ENCODE measurements around the gene DPP6. TPM values are rescaled to one million over a fixed set of nuclear protein-coding genes. Genes with fewer than 3 reads are reported as not detected.
"Not testable (repeated sequence)": the region's sequence is repeated elsewhere in the genome, so short reads cannot be mapped to it uniquely, and the experiment has no call there.

Gene DPP6
- total RNA-seq, 1 donor from 2014 or later, result not detected

DNA sequence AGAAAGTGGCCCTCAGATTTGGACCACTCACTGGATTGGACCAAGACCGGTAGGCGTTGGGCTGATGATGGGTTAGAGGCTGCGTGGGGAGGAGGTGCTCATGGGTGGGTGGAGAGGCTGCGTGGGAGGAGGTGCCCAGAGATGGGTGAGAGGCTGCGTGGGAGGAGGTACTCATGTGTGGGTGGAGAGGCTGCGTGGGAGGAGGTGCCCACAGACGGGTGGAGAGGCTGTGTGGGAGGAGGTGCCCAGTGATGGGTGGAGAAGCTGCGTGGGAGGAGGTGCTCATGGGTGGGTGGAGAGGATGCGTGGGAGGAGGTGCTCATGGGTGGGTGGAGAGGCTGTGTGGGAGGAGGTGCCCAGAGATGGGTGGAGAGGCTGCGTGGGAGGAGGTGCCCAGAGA is 604.4 kb downstream of the DPP6 start:
- no peaks in the 10 kb centered on the region for H3K4me1 ChIP-seq
- no peaks in the 10 kb centered on the region for H3K36me3 ChIP-seq
- no peaks in the 10 kb centered on the region for H3K27me3 ChIP-seq
- TF ChIP-seq, protein P1, sequence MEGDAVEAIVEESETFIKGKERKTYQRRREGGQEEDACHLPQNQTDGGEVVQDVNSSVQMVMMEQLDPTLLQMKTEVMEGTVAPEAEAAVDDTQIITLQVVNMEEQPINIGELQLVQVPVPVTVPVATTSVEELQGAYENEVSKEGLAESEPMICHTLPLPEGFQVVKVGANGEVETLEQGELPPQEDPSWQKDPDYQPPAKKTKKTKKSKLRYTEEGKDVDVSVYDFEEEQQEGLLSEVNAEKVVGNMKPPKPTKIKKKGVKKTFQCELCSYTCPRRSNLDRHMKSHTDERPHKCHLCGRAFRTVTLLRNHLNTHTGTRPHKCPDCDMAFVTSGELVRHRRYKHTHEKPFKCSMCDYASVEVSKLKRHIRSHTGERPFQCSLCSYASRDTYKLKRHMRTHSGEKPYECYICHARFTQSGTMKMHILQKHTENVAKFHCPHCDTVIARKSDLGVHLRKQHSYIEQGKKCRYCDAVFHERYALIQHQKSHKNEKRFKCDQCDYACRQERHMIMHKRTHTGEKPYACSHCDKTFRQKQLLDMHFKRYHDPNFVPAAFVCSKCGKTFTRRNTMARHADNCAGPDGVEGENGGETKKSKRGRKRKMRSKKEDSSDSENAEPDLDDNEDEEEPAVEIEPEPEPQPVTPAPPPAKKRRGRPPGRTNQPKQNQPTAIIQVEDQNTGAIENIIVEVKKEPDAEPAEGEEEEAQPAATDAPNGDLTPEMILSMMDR (IDR thresholded peaks at IDR 0.05), result no peak
- intact Hi-C loops (cut with DNase I), result no loop called here
- H3K4me3 ChIP-seq, result no peak overlapping the region
- DNase-seq (ENCODE audit: low spot score in 2 of 2), result no peak
- H3K27ac ChIP-seq, result no peak overlapping the region
- H3K9me3 ChIP-seq, result no peaks in the 10 kb centered on the region

DNA sequence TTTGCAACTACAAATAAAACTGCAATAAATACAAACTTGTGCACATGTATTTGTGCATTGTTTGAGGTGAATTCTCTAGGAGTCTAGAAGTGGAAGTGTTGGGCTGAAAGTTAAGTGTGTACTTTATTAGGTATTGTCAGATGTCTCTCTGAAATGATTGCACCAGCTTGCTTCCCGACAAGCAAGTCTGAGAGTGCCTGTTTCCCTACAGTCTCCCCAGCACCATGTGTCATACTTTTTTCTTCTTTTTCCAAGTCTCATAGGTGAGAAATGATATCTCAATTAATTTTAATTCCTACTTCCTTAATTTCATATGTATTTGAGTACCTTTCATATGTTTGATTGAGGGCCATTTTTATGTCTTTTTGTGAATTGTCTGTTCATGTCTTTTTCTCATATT is 614.6 kb downstream of the DPP6 start:
- H3K9me3 ChIP-seq, result peaks cover 0 to 19% of the 10 kb centered on the region in 2 donors
- no peak overlapping the region for H3K27ac ChIP-seq
- no peak overlapping the region for H3K4me3 ChIP-seq
- intact Hi-C loops (cut with DNase I), result no loop called here
- no peaks in the 10 kb centered on the region for H3K4me1 ChIP-seq
- H3K36me3 ChIP-seq, result no peaks in the 10 kb centered on the region
- no peaks in the 10 kb centered on the region for H3K27me3 ChIP-seq
- TF ChIP-seq, protein P1 (IDR thresholded peaks at IDR 0.05), result no peak
- no peak for DNase-seq (ENCODE audit: low spot score in 2 of 2)

DNA sequence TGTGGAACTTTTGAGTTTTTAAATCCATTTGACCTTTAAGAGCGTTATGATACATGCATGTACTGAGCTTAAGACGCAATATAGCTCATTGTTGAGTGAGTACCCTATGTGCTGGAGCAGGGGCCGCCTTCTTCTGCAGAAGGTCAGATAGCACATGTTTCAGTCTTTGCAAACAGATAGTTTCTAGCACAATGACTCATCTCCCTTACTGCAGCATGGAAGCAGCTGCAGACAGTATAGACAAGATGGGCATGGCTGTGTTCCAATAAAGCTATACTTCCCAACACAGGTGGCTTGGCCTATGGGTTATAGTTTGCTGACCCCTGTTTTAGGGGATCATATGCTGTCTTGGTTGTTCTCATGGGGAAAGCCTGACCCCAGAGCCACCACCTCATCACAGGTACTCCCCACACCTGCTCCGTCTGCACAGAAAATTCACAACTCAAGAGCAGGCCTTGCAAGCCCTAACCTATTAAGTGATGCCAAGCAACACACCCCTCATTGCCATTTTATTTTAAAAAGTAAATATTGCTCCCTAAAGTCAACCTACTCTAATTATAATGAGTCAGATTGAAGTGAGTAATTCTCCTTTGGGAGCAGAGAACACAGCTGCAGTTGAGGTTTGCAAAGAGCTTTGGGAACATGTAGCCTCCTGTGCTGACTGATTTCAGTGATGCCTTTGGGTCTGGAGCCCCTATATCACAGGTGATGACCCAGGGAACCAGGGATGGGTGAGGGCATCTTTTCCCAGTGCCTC is 620.6 kb downstream of the DPP6 start:
- Histone ChIP-seq H3K9me3 (no peaks in the 10 kb centered on the region), H3K36me3 (no peaks in the 10 kb centered on the region), H3K27ac (no peak overlapping the region), H3K4me1 (no peaks in the 10 kb centered on the region), H3K27me3 (no peaks in the 10 kb centered on the region), H3K4me3 (no peak overlapping the region)
- no peak for DNase-seq (ENCODE audit: low spot score in 2 of 2)
- TF ChIP-seq, protein P1 (IDR thresholded peaks at IDR 0.05), result no peak
- intact Hi-C loops (cut with DNase I), result no loop called here

DNA sequence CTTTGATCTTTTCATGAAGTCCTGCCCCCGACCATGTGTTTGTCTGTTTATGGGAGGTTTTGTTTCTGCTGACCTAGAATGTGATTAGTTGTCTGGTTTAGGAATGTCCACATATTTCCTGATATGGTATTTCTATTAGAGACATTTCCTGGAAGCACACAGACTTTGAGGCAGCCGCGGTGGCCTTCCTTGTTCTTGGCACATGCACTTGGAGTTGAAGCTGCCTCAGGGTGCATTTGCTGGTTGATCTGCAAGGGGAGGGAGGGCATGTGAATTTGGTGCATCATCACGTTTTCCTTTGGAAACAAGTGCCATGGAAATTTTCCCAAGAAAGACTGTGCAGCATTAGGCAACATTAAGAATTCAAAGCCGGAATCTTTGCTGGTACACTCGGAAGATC is 622.0 kb downstream of the DPP6 start:
- TF ChIP-seq, protein P1 (IDR thresholded peaks at IDR 0.05), result no peak
- no peak for DNase-seq (ENCODE audit: low spot score in 2 of 2)
- H3K4me1 ChIP-seq, result no peaks in the 10 kb centered on the region
- no peaks in the 10 kb centered on the region for H3K36me3 ChIP-seq
- intact Hi-C loops (cut with DNase I), result no loop called here
- H3K27ac ChIP-seq, result no peak overlapping the region
- H3K9me3 ChIP-seq, result no peaks in the 10 kb centered on the region
- no peak overlapping the region for H3K4me3 ChIP-seq
- H3K27me3 ChIP-seq, result no peaks in the 10 kb centered on the region

DNA sequence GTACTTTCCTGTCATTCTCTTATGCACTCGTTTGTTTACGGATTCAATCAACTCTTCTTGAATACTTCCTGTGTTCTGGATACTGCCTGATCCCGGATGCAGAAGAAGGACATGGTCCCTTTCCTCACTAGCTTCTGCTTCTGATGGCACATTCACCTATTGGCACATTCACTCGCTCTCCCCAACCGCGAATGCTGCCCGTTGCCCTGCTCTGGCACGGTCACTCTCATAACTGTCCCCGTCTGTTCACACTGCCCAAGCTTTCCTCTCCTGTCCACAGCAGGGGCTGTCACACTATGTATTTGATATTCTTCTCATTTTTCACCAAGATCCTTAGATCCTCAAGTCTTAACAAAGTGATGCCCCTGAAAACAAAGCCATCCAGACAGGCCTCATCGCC is 623.4 kb downstream of the DPP6 start:
- no peak for DNase-seq (ENCODE audit: low spot score in 2 of 2)
- intact Hi-C loops (cut with DNase I), result no loop called here
- Histone ChIP-seq H3K27me3 (no peaks in the 10 kb centered on the region), H3K9me3 (no peaks in the 10 kb centered on the region), H3K27ac (no peak overlapping the region), H3K4me1 (no peaks in the 10 kb centered on the region), H3K4me3 (no peak overlapping the region), H3K36me3 (no peaks in the 10 kb centered on the region)
- TF ChIP-seq, protein P1 (IDR thresholded peaks at IDR 0.05), result no peak

DNA sequence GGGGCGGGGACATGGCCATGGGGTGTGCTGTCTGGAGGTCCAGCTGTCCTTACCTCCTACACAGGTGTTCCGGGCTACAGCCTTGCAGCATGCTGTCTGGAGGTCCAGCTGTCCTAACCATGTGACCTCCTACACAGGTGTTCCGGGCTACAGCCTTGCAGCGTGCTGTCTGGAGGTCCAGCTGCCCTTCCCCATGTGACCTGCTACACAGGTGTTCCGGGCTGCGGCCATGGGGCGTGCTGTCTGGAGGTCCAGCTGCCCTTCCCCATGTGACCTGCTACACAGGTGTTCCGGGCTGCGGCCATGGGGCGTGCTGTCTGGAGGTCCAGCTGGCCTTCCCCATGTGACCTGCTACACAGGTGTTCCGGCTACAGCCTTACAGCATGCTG is 623.8 kb downstream of the DPP6 start:
- H3K36me3 ChIP-seq; DNase-seq (ENCODE audit: low spot score in 2 of 2); H3K4me1 ChIP-seq; H3K4me3 ChIP-seq; intact Hi-C loops (cut with DNase I); H3K27ac ChIP-seq; H3K27me3 ChIP-seq; H3K9me3 ChIP-seq: not testable (repeated sequence)
